Measurements from ENCODE around the gene PCDHGA2.
"Not testable (repeated sequence)": the region's sequence is repeated elsewhere in the genome, so short reads cannot be mapped to it uniquely, and the experiment has no call there.

Gene PCDHGA2

DNA sequence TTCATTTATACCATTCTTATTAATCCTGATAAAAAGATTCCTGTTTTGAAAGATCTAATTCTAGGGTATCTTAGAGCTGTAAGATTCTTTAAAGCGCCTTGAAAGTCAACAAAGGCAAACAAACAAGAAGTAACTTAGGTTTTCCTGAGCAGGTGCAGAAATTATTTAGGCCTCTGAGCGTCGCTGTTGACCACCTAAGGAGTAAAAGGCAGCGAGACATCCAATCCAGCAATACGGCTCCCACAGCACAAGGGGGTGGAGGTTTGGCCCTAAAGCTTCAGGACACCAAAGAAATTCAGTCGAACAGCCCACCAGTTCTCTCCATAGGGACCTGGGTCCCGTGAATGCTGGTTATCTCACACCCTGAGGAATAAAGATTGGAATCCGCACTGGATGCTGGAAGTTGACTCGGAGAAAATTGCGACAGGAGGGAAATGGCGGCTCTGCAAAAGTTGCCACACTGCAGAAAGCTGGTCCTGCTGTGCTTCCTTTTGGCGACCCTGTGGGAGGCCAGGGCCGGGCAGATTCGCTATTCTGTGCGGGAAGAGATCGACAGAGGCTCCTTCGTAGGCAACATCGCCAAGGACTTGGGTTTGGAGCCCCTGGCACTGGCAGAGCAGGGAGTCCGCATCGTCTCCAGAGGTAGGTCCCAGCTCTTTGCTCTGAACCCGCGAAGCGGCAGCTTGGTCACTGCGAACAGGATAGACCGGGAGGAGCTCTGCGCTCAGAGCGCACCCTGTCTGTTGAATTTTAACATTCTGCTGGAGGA is at the start of gene PCDHGA2:
Gene PCDHGA2 (plus strand): TSS at position 223 of the 769 bp plus-strand sequence.
- no peaks in the 10 kb centered on the region for H3K4me1 ChIP-seq (ENCODE audit: control insufficient read depth, insufficient read depth, low read length)
- H3K4me3 ChIP-seq (ENCODE audit: low read length): no peak within 1 kb of the TSS
- H3K9me3 ChIP-seq (ENCODE audit: control insufficient read depth, low read length): peaks cover 6% of the 10 kb centered on the region
- no peaks in the 10 kb centered on the region for H3K36me3 ChIP-seq (ENCODE audit: control insufficient read depth, insufficient read depth, low read length)
- H3K9ac ChIP-seq (ENCODE audit: low read length): no peak within 1 kb of the TSS
- H3K27me3 ChIP-seq (ENCODE audit: control insufficient read depth, insufficient read depth, low read length): peaks cover 9% of the 10 kb centered on the region

DNA sequence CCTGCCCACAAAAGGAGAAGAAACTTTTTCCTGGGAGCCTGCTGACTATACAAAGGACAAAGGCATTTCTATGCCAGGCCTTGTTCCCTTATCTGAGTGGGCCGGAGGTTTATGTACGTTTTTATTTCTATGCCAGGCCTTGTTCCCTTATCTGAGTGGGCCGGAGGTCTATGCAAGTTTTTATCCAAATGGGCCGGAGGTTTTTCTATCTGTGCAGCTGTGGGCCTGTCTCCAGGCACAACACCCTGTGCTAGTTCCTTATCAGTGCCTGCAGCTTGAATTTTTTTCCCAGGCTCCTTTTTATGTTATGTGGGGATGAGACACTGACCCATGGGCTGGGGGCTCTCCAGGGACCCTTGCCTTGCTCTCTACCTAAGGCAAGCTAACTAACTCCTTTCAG is 40.2 kb upstream of the PCDHGA2 start:
- H3K9ac ChIP-seq (ENCODE audit: low read length): no peak overlapping the region
- no peak overlapping the region for H3K4me3 ChIP-seq (ENCODE audit: low read length)
- no peaks in the 10 kb centered on the region for H3K27me3 ChIP-seq (ENCODE audit: control insufficient read depth, insufficient read depth, low read length)
- H3K9me3 ChIP-seq (ENCODE audit: control insufficient read depth, low read length): peaks cover 15% of the 10 kb centered on the region
- no peaks in the 10 kb centered on the region for H3K36me3 ChIP-seq (ENCODE audit: control insufficient read depth, insufficient read depth, low read length)
- H3K4me1 ChIP-seq (ENCODE audit: control insufficient read depth, insufficient read depth, low read length): no peaks in the 10 kb centered on the region

DNA sequence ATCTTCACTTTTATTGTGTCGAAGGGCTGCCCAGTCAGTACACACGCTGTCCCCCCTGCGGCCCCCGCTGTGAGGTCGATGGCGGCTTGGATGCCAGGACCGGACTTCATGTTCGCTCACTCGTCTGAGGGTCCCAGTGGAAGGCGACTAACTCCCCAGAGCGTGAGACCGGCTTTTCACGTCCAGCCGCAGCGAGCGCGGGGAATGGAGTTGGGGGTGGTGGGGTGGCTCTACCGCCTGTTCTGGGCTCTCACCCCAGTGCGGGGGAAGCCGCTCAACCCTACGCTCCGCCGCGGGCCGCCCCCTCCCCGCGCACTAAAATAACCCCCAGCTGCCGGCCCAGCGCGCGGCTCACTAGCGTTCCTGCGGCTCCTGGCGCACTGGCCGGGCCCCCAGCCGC is 34.8 kb upstream of the PCDHGA2 start, which contains the start of gene SLC25A2:
Gene SLC25A2 (minus strand): TSS at position 294 of the 400 bp plus-strand sequence. CDS start 184 bp downstream, at position 110.
- no peaks in the 10 kb centered on the region for H3K27me3 ChIP-seq (ENCODE audit: control insufficient read depth, insufficient read depth, low read length)
- no peaks in the 10 kb centered on the region for H3K36me3 ChIP-seq (ENCODE audit: control insufficient read depth, insufficient read depth, low read length)
- no peaks in the 10 kb centered on the region for H3K4me1 ChIP-seq (ENCODE audit: control insufficient read depth, insufficient read depth, low read length)
- H3K9me3 ChIP-seq (ENCODE audit: control insufficient read depth, low read length): peaks cover 22% of the 10 kb centered on the region
- H3K9ac ChIP-seq (ENCODE audit: low read length): no peak within 1 kb of the TSS
- H3K4me3 ChIP-seq (ENCODE audit: low read length): no peak within 1 kb of the TSS

DNA sequence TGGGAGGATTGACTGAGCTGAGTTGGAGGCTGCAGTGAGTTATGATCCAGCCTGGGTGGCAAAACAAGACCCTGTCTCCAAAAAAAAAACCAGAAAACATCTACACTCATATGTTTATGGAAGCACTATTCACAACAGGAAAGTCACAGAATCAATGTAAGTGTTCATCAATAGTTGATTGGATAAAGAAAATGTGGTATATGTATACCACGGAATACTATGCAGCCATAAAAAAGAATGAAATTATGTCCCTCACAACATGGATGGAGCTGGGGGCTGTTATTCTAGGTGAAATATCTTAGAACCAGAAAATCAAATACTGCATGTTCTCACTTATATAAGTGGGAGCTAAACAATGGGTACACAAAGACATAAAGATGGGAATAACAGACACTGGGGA is 31.9 kb upstream of the PCDHGA2 start:
- H3K4me1 ChIP-seq (ENCODE audit: control insufficient read depth, insufficient read depth, low read length): no peaks in the 10 kb centered on the region
- H3K9ac ChIP-seq (ENCODE audit: low read length): no peak overlapping the region
- no peaks in the 10 kb centered on the region for H3K27me3 ChIP-seq (ENCODE audit: control insufficient read depth, insufficient read depth, low read length)
- peaks cover 22% of the 10 kb centered on the region for H3K9me3 ChIP-seq (ENCODE audit: control insufficient read depth, low read length)
- H3K36me3 ChIP-seq (ENCODE audit: control insufficient read depth, insufficient read depth, low read length): no peaks in the 10 kb centered on the region
- no peak overlapping the region for H3K4me3 ChIP-seq (ENCODE audit: low read length)

DNA sequence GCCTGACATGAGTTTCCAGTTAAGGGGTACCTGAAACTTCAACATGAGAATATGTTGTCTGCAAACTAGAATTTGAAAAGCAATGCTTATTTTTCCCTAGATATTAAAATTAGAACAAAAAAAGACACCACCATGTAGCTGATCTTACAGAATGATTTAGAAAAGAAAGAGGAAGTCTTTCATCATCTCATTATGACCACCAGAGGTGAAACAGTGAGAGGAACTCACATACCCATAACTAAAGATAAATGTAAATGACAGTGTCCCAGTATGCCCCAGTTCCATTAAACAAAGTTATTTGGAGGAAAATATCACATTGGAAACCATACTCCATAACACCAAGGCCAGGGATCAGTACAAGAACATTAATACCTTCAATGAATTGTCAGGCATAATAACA is 24.8 kb upstream of the PCDHGA2 start:
- no peaks in the 10 kb centered on the region for H3K27me3 ChIP-seq (ENCODE audit: control insufficient read depth, insufficient read depth, low read length)
- H3K4me1 ChIP-seq (ENCODE audit: control insufficient read depth, insufficient read depth, low read length): no peaks in the 10 kb centered on the region
- H3K36me3 ChIP-seq (ENCODE audit: control insufficient read depth, insufficient read depth, low read length): peaks cover 6% of the 10 kb centered on the region
- no peak overlapping the region for H3K9ac ChIP-seq (ENCODE audit: low read length)
- H3K9me3 ChIP-seq (ENCODE audit: control insufficient read depth, low read length): peaks cover 51% of the 10 kb centered on the region
- H3K4me3 ChIP-seq (ENCODE audit: low read length): no peak overlapping the region

DNA sequence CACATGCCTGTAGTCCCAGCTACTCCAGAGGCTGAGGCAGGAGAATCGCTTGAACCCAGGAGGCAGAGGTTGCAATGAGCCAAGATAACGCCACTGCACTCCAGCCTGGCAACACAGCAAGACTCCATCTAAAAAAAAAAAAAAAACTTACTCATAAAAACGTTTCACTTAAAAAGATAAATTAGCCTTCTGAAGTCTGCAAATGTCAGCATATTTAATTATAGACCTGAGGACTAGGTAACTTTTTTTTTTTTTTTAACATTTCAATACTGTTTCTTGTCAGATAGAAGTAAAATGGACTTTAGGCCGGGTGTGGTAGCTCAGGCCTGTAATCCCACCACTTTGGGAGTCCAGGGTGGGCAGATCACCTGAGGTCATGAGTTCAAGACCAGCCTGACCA is 21.6 kb upstream of the PCDHGA2 start:
- not testable (repeated sequence) for H3K27me3 ChIP-seq (ENCODE audit: control insufficient read depth, insufficient read depth, low read length); H3K4me3 ChIP-seq (ENCODE audit: low read length); H3K4me1 ChIP-seq (ENCODE audit: control insufficient read depth, insufficient read depth, low read length); H3K9ac ChIP-seq (ENCODE audit: low read length)
- H3K36me3 ChIP-seq (ENCODE audit: control insufficient read depth, insufficient read depth, low read length): peaks cover 13% of the 10 kb centered on the region
- H3K9me3 ChIP-seq (ENCODE audit: control insufficient read depth, low read length): peaks cover 73% of the 10 kb centered on the region

DNA sequence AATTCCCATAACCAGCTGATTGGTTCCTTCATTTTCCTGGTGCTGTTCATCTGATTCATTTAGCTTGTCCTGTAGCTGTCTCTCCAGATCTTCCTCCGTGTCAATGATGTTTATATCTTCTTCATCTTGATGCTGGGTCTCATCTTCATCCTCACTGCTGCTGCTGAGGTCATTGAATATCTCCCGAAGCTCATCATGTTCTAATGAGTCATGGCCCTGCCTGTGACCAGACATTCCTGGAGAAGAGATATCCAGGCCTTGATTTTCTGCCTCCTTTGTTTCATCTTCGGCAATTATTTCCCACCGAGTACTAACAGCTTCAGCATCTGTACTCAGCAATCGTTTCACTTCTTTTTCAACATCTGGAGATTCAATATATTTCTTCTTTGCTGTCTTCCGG is 19.4 kb upstream of the PCDHGA2 start:
- Histone ChIP-seq H3K27me3 (ENCODE audit: control insufficient read depth, insufficient read depth, low read length) (no peaks in the 10 kb centered on the region), H3K9me3 (ENCODE audit: control insufficient read depth, low read length) (peaks cover 54% of the 10 kb centered on the region), H3K9ac (ENCODE audit: low read length) (no peak overlapping the region), H3K36me3 (ENCODE audit: control insufficient read depth, insufficient read depth, low read length) (peaks cover 13% of the 10 kb centered on the region), H3K4me3 (ENCODE audit: low read length) (peak overlapping the region; percentile 88), H3K4me1 (ENCODE audit: control insufficient read depth, insufficient read depth, low read length) (no peaks in the 10 kb centered on the region)

DNA sequence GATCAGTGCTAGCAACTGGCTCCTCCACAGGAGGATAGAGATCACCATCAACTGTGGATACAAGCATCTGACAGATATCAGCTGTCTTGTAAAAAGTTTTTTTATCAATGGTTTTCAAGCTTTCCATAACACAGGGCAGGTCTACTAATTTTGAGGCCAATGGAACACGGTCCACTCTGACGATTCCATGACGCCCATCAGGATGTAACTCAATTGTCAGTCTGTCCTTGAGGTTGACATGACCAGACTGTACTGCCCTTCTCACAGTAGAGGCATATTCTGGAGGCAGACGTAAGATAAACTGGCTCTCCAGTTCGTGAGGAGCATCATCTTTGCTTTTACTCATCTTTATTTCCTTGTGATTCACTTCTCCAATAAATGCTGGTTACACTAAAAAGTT is 18.9 kb upstream of the PCDHGA2 start:
- H3K36me3 ChIP-seq (ENCODE audit: control insufficient read depth, insufficient read depth, low read length): peaks cover 13% of the 10 kb centered on the region
- peaks cover 52% of the 10 kb centered on the region for H3K9me3 ChIP-seq (ENCODE audit: control insufficient read depth, low read length)
- H3K4me1 ChIP-seq (ENCODE audit: control insufficient read depth, insufficient read depth, low read length): no peaks in the 10 kb centered on the region
- H3K9ac ChIP-seq (ENCODE audit: low read length): no peak overlapping the region
- peak overlapping the region; percentile 88 for H3K4me3 ChIP-seq (ENCODE audit: low read length)
- no peaks in the 10 kb centered on the region for H3K27me3 ChIP-seq (ENCODE audit: control insufficient read depth, insufficient read depth, low read length)

DNA sequence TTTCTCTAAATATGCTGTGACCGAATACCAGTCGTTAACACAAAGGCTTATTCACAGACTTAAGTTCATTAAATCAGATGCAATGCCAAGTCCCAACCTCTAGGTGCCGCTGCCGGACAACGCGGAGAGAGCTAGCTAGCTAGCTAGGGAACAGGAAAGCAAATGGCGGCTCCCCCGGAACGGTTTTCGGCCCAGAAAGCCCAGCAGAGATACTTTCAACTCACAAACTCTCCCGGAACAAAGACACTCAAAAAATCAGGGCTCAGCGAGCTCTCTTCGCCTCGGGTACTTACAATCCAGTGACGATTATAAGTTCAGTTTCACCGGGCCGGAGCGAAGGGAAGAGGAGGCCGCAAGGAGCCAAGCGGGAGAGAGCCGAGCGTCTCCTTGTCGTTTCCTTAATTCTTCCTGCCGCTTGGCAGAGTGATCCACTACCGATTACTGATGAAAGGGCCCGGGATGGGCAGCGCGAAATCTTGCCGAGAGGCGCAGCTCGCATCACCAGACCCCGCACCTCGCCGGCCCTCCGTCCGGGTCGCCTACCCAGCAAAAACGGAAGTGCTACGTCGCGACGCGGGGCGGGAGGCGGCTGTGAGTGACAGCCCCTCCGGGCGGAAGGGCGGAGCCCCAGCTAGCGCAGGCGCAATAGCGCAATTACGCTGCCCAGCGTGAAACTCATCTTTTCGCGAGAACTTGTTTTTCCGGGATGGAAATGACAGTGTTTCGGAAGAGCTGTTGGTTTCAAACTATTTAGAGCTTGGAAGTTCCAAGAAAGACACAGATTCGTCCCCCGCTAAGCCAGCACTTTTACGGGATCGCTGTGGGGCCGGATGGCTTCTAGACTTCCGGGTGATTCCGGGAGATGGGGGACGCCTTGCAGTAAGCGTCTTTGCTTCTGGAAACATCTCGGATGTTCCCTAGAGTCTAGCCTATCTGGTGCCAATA is 18.1 kb upstream of the PCDHGA2 start, which contains the start of gene TAF7:
Gene TAF7 (minus strand): TSS at position 560 of the 945 bp plus-strand sequence. CDS start 740 bp downstream, outside the sequence.
- Histone ChIP-seq H3K36me3 (ENCODE audit: control insufficient read depth, insufficient read depth, low read length) (peaks cover 13% of the 10 kb centered on the region), H3K4me1 (ENCODE audit: control insufficient read depth, insufficient read depth, low read length) (no peaks in the 10 kb centered on the region), H3K4me3 (ENCODE audit: low read length) (peak within 1 kb of the TSS; percentile 88), H3K9ac (ENCODE audit: low read length) (peak within 1 kb of the TSS; percentile 82), H3K9me3 (ENCODE audit: control insufficient read depth, low read length) (peaks cover 46% of the 10 kb centered on the region), H3K27me3 (ENCODE audit: control insufficient read depth, insufficient read depth, low read length) (no peaks in the 10 kb centered on the region)

DNA sequence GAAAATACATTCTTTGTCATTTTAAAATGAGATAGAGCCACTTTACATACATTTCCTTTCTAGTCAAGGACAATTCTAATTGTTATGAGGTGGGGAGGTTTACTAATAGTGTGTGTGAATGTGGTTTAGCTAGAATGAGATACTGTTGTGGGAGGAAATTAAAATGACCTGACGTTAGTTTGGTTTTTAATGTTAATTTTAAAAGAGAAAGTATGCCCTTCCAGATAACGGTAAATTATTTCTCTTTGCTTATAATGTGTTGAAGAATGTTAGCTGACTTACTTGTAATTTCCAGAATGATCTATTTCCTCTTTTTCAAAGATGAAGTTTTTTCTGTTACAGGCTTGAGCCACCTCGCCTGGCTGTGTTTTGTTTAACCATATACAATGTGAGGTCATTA is 16.3 kb upstream of the PCDHGA2 start:
- Histone ChIP-seq H3K27me3 (ENCODE audit: control insufficient read depth, insufficient read depth, low read length) (no peaks in the 10 kb centered on the region), H3K4me3 (ENCODE audit: low read length) (no peak overlapping the region), H3K9me3 (ENCODE audit: control insufficient read depth, low read length) (peaks cover 34% of the 10 kb centered on the region), H3K4me1 (ENCODE audit: control insufficient read depth, insufficient read depth, low read length) (no peaks in the 10 kb centered on the region), H3K9ac (ENCODE audit: low read length) (no peak overlapping the region), H3K36me3 (ENCODE audit: control insufficient read depth, insufficient read depth, low read length) (peaks cover 13% of the 10 kb centered on the region)

DNA sequence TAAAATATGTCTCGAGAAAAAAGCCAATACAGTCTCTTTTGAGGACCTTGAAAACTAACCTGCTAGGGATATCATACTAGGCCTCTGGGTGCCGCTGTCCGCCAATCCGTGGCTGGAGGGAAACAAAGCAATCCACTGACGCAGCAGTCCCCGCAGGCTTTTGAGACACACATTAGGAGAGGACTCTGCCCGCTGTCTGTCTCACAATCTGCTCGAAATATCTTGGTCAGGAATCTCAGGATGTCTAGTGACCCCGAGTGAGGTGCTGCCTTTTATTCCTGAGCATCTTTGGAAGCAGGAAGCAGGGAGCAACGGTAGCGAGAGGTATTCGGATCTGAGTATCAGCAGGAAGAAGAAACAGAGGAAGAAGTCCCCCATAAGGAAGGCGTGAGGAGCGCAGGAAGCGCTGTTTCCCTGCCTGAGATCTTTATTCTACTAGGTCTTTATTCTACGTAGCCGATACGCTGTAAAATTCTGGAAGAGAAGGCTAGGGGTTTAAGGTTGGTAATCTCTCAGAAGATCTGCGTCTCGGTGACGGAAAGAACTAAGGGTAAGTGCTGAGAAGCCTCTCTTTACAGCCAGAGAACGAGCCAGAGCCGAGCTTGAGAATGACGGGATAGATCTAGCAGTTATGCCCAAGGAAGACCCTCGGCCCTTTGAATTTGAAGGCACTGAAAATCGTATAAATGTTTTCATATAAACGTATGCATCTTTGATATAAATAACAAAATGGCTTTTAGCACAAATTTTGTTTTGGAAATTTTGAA is 12.3 kb upstream of the PCDHGA2 start:
- peak overlapping the region; percentile 3 for H3K9ac ChIP-seq (ENCODE audit: low read length)
- H3K4me3 ChIP-seq (ENCODE audit: low read length): no peak overlapping the region

More for the DNA sequence above, 12.3 kb upstream of the PCDHGA2 start:
- H3K36me3 ChIP-seq (ENCODE audit: control insufficient read depth, insufficient read depth, low read length): no peaks in the 10 kb centered on the region
- no peaks in the 10 kb centered on the region for H3K4me1 ChIP-seq (ENCODE audit: control insufficient read depth, insufficient read depth, low read length)
- H3K27me3 ChIP-seq (ENCODE audit: control insufficient read depth, insufficient read depth, low read length): peaks cover 2% of the 10 kb centered on the region
- H3K9me3 ChIP-seq (ENCODE audit: control insufficient read depth, low read length): peaks cover 5% of the 10 kb centered on the region

Measured in mucosa of stomach (tissue), 1 donor.